Activated naive CD4-positive, alpha-beta T cell treated with anti-CD3 and anti-CD28 coated beads, Interleukin-2, amount 10 ng/mL, durations not matched to agents 7 days and 5 days (primary cell): ENCODE measurements around the gene MCM9.

ENCODE experiments used
- CTCF ChIA-PET: fragments of 350-600 bp; sonication (Branson Sonifier 250); formaldehyde crosslinking; loops from one replicate; lab custom pipeline; 2021; ENCODE audit warnings: antibody characterized with exemption; lab: Charles Lee
- DNase-seq: peaks from one replicate; pipeline ENCODE4 v3.0.0-alpha.2; 2020
- H3K27ac Mint-ChIP-seq: one replicate; pipeline ENCODE4 v1.8.0; 2021; ENCODE audit warnings: mild to moderate bottlenecking, moderate library complexity, mixed read lengths
- H3K27me3 Mint-ChIP-seq: one replicate; pipeline ENCODE4 v1.8.0; 2021; ENCODE audit warnings: mild to moderate bottlenecking, mixed read lengths
- H3K36me3 Mint-ChIP-seq: one replicate; pipeline ENCODE4 v1.8.0; 2021; ENCODE audit warnings: mixed read lengths
- H3K4me1 Mint-ChIP-seq: one replicate; pipeline ENCODE4 v1.8.0; 2021; ENCODE audit warnings: mixed read lengths
- H3K4me3 Mint-ChIP-seq: one replicate; pipeline ENCODE4 v1.8.0; 2021; ENCODE audit warnings: mild to moderate bottlenecking, moderate library complexity, mixed read lengths
- H3K9me3 Mint-ChIP-seq: one replicate; pipeline ENCODE4 v1.8.0; 2021; ENCODE audit warnings: mixed read lengths

MCM9 gene

GRCh38 chr6:118953391-118953790 lies 18.4 kb upstream of the MCM9 start:
- CTCF ChIA-PET = interaction anchor here (1.0 kb wide), 1 partner anchor 124 kb away, joined by 3 read pairs; no protein-coding TSS in a partner anchor
- Mint-ChIP-seq H3K9me3 (peaks cover 1% of the 10 kb centered on the region), H3K4me3 (no peak overlapping the region), H3K36me3 (no peaks in the 10 kb centered on the region), H3K4me1 (peaks cover 4% of the 10 kb centered on the region), H3K27ac (no peak overlapping the region), H3K27me3 (peaks cover 16% of the 10 kb centered on the region)
- no peak for DNase-seq

- no peak for DNase-seq
- H3K27ac Mint-ChIP-seq = no peak overlapping the region
- CTCF ChIA-PET = no interaction called here
- no peaks in the 10 kb centered on the region for H3K36me3 Mint-ChIP-seq
- H3K9me3 Mint-ChIP-seq = peaks cover 1% of the 10 kb centered on the region
- H3K4me3 Mint-ChIP-seq = no peak overlapping the region
- H3K4me1 Mint-ChIP-seq = no peaks in the 10 kb centered on the region
- H3K27me3 Mint-ChIP-seq = peaks cover 23% of the 10 kb centered on the region
These were observed 17.7 kb upstream of the MCM9 start for GRCh38 chr6:118952683-118953082.

- H3K27me3 Mint-ChIP-seq = peaks cover 52% of the 10 kb centered on the region
- H3K27ac Mint-ChIP-seq = no peak overlapping the region
- H3K36me3 Mint-ChIP-seq = peaks cover 2% of the 10 kb centered on the region
- no peak for DNase-seq
- peaks cover 27% of the 10 kb centered on the region for H3K9me3 Mint-ChIP-seq
- CTCF ChIA-PET = no interaction called here
- H3K4me1 Mint-ChIP-seq = no peaks in the 10 kb centered on the region
- no peak overlapping the region for H3K4me3 Mint-ChIP-seq
These were observed 10.3 kb upstream of the MCM9 start for GRCh38 chr6:118945217-118945616.

- peaks cover 25% of the 10 kb centered on the region for H3K9me3 Mint-ChIP-seq
- no peak for DNase-seq
- no peak overlapping the region for H3K27ac Mint-ChIP-seq
- peaks cover 22% of the 10 kb centered on the region for H3K36me3 Mint-ChIP-seq
- peaks cover 26% of the 10 kb centered on the region for H3K27me3 Mint-ChIP-seq
- peaks cover 3% of the 10 kb centered on the region for H3K4me1 Mint-ChIP-seq
- no peak overlapping the region for H3K4me3 Mint-ChIP-seq
- CTCF ChIA-PET = no interaction called here
These were observed 5.8 kb upstream of the MCM9 start for GRCh38 chr6:118940770-118941169.

- CTCF ChIA-PET = no interaction called here
- DNase-seq = no peak
- Mint-ChIP-seq H3K27ac (no peak overlapping the region), H3K4me1 (peaks cover 12% of the 10 kb centered on the region), H3K27me3 (peaks cover 16% of the 10 kb centered on the region), H3K9me3 (peaks cover 15% of the 10 kb centered on the region), H3K4me3 (no peak overlapping the region), H3K36me3 (peaks cover 21% of the 10 kb centered on the region)
These were observed 4.7 kb upstream of the MCM9 start for GRCh38 chr6:118939683-118940082.

GRCh38 chr6:118935978-118936703 lies 1.2 kb upstream of the MCM9 start:
- no peaks in the 10 kb centered on the region for H3K27me3 Mint-ChIP-seq
- peaks cover 25% of the 10 kb centered on the region for H3K4me1 Mint-ChIP-seq
- peaks cover 28% of the 10 kb centered on the region for H3K36me3 Mint-ChIP-seq
- peaks cover 8% of the 10 kb centered on the region for H3K9me3 Mint-ChIP-seq
- no peak overlapping the region for H3K4me3 Mint-ChIP-seq
- CTCF ChIA-PET = no interaction called here
- no peak for DNase-seq
- no peak overlapping the region for H3K27ac Mint-ChIP-seq

GRCh38 chr6:118935331-118935668 lies 341 bp upstream of the MCM9 start:
- DNase-seq = no peak
- peaks cover 8% of the 10 kb centered on the region for H3K9me3 Mint-ChIP-seq
- H3K4me1 Mint-ChIP-seq = peaks cover 25% of the 10 kb centered on the region
- CTCF ChIA-PET = no interaction called here
- H3K27me3 Mint-ChIP-seq = no peaks in the 10 kb centered on the region
- H3K4me3 Mint-ChIP-seq = peak overlapping the region; percentile 83
- peak overlapping the region; percentile 94 for H3K27ac Mint-ChIP-seq
- H3K36me3 Mint-ChIP-seq = peaks cover 33% of the 10 kb centered on the region

- Mint-ChIP-seq H3K36me3 (peaks cover 30% of the 10 kb centered on the region), H3K4me3 (peak overlapping the region; percentile 83), H3K27me3 (no peaks in the 10 kb centered on the region), H3K9me3 (peaks cover 8% of the 10 kb centered on the region), H3K4me1 (peaks cover 25% of the 10 kb centered on the region), H3K27ac (peak overlapping the region; percentile 87)
- DNase-seq = no peak
- CTCF ChIA-PET = interaction anchor here (0.7 kb wide), 1 partner anchor 368 kb away, joined by 4 read pairs; no protein-coding TSS in a partner anchor
These were observed 1.0 kb downstream of the MCM9 start for GRCh38 chr6:118933855-118934460.

GRCh38 chr6:118932421-118932820 lies 2.5 kb downstream of the MCM9 start:
- CTCF ChIA-PET = no interaction called here
- no peaks in the 10 kb centered on the region for H3K27me3 Mint-ChIP-seq
- no peak overlapping the region for H3K4me3 Mint-ChIP-seq
- no peak overlapping the region for H3K27ac Mint-ChIP-seq
- H3K9me3 Mint-ChIP-seq = peaks cover 8% of the 10 kb centered on the region
- DNase-seq = no peak
- H3K4me1 Mint-ChIP-seq = peaks cover 25% of the 10 kb centered on the region
- H3K36me3 Mint-ChIP-seq = peaks cover 29% of the 10 kb centered on the region

GRCh38 chr6:118931436-118931835 lies 3.5 kb downstream of the MCM9 start:
- H3K36me3 Mint-ChIP-seq = peaks cover 24% of the 10 kb centered on the region
- H3K4me1 Mint-ChIP-seq = peaks cover 25% of the 10 kb centered on the region
- CTCF ChIA-PET = no interaction called here
- peaks cover 3% of the 10 kb centered on the region for H3K9me3 Mint-ChIP-seq
- H3K4me3 Mint-ChIP-seq = no peak overlapping the region
- no peak for DNase-seq
- H3K27ac Mint-ChIP-seq = no peak overlapping the region
- H3K27me3 Mint-ChIP-seq = no peaks in the 10 kb centered on the region

GRCh38 chr6:118930680-118931079 lies 4.3 kb downstream of the MCM9 start:
- Mint-ChIP-seq H3K4me1 (peaks cover 23% of the 10 kb centered on the region), H3K9me3 (no peaks in the 10 kb centered on the region), H3K36me3 (peaks cover 25% of the 10 kb centered on the region), H3K27me3 (no peaks in the 10 kb centered on the region), H3K27ac (no peak overlapping the region), H3K4me3 (no peak overlapping the region)
- no peak for DNase-seq
- CTCF ChIA-PET = interaction anchor here (0.7 kb wide), 1 partner anchor 75 kb away, joined by 3 read pairs; no protein-coding TSS in a partner anchor

- Mint-ChIP-seq H3K9me3 (no peaks in the 10 kb centered on the region), H3K27me3 (no peaks in the 10 kb centered on the region), H3K36me3 (peaks cover 59% of the 10 kb centered on the region), H3K4me1 (peaks cover 2% of the 10 kb centered on the region), H3K27ac (no peak overlapping the region), H3K4me3 (no peak overlapping the region)
- CTCF ChIA-PET = interaction anchor here (1.0 kb wide), 1 partner anchor 26 kb away, joined by 4 read pairs; no protein-coding TSS in a partner anchor
- no peak for DNase-seq
These were observed 11.9 kb downstream of the MCM9 start for GRCh38 chr6:118923035-118923434.

- H3K27me3 Mint-ChIP-seq = no peaks in the 10 kb centered on the region
- no peaks in the 10 kb centered on the region for H3K9me3 Mint-ChIP-seq
- H3K4me1 Mint-ChIP-seq = peaks cover 2% of the 10 kb centered on the region
- H3K36me3 Mint-ChIP-seq = peaks cover 54% of the 10 kb centered on the region
- H3K4me3 Mint-ChIP-seq = no peak overlapping the region
- no peak overlapping the region for H3K27ac Mint-ChIP-seq
- DNase-seq = no peak
- CTCF ChIA-PET = no interaction called here
These were observed 13.9 kb downstream of the MCM9 start for GRCh38 chr6:118921084-118921483.

- no peak for DNase-seq
- Mint-ChIP-seq H3K27ac (no peak overlapping the region), H3K4me3 (no peak overlapping the region), H3K9me3 (no peaks in the 10 kb centered on the region), H3K36me3 (peaks cover 62% of the 10 kb centered on the region), H3K27me3 (no peaks in the 10 kb centered on the region), H3K4me1 (no peaks in the 10 kb centered on the region)
- CTCF ChIA-PET = no interaction called here
These were observed 16.6 kb downstream of the MCM9 start for GRCh38 chr6:118918329-118918725.
